ENCODE measurements around the gene MRAP.
A peak's percentile ranks its signal among the peaks of the same experiment; 100 is the strongest.

The MRAP gene

DNA sequence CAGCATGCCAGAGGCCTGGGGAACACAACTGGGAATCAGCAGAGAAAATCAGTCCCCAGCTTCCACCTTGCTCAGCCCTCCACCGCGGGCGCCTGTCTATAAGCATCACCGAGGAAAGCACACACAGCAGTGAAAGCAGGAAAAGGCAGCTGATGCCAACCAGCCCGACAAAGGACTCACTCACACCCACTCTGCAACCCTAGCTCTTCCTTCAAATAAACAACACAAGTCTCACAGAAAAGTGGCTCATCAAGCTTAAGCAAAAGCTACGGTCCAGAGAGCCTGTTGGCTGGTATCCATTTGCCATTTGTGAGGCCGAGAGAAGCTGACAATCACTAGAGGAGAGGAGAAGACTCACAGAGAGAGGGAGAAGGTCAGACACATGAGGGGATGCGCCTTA is 27.1 kb downstream of the MRAP start:
- no peak for DNase-seq

DNA sequence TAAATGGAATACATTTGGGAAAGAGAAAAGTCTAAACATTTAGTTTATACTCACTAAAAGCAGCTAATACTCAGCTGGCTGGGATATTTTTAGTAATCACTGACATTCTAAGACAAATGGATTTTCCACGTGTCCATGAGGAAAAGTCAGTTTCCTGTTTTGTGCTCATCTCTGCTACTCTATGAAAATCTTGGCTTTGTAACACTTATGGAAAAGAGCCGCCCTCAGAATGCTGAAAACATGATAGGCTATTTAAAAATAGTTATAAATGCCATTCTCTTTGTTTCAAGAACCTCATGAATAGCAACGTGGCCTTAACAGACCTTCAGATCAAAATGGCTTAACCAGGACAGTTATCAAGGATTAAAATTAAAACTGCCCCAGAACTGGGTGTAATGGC is 29.9 kb downstream of the MRAP start:
- no peak for DNase-seq

DNA sequence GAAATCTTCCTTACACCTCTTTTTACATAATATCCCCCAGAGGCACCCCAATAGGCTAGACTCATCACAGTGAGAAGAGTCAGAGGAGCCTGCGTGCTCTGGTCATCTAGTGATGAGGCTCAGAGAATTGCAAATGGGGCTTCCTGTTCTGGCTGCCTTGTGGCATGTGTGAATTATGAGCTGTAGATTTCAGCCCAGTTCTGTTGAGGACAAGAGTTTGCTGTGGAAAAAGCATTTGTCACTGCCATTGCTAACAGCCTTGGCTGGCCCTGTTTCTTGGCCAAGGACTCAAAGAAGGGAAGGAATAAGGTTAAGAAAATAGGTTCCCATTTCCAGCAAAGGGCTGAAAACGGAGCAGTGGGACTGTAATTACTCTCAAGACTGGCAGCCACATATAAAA is 30.7 kb downstream of the MRAP start:
- DNase-seq: peak; percentile 5

DNA sequence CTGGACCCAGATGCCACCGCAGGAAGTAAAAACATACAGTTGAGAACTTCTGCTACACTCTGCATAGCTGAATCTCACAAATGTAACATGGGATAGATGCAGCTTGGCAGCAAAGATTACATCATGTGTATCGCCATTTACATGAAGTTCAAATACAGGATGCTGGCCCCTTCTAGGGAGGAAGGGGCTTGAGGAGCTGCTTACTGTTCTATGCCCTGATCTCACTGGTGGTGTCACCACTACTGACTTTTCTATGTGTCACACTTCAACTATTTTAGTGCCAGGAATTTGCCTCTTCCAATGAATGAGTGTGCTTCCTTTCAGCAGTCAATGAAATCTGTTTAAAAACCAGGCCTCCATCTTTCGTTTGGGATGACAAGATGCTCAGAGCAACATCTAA is 31.1 kb downstream of the MRAP start:
- peak; percentile 21 for DNase-seq

DNA sequence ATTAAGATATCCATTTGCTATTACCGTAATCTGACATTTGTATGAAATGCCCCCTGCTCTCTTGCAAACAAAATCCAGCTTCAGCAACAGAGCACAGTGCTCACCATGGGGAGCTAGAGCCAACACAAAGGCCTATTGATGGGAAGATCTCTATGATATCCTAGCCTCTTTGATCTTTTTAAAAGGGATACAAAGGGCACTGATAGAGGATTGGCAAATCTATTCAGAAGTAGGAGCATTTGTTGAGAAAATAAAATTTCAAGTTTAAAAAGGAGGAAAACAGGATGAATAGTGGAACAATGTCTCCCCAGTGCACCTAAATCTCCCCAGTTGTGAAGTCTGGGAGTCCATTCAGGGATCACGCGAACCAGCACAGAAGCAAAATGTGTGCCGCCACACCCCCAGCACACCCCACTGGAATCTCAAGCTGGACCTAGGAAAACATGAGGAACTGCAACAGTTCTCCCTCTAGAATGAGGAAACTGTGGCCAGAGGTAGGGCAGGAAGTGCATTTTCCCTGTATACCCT is 32.2 kb downstream of the MRAP start:
- no peak for DNase-seq

DNA sequence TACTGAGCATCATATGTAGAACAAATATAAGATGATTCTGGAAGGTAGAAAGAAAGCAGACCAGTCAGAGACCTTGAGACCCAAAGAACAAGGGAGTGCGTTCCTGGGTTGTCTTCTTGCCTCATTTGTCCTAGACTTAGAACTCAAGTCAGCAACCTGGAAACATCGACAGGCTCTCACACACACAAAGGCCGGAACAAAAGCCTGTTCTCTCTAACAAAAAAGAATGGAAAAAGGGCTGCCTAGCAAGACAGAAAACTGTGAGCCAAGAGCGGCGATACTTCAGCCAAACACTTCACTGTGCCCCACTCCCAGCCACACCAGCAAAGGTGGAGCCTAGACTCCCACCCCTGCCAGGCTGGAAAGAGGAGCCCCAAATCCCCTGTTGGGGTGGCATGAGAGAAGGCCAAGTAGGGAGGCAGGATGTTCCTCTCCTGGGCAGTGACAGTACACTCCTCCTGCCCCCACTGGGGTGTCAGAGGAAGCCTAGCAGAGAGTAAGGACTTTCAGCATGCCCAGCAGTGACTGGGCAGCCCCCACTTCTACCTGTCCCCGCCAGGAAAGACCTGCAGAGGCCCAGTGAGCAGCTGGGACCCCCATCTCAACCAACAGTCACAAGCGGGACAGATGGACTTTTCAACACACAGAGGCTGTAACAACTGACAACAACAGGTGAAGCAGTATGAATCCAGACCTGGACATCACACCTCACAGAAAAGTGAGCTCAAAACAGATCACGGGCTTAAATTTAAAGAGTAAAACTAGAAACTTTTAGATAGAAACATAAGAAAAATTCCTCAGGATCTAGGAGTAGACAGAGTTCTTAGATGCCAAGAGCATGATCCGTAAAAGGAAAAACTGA is 33.0 kb downstream of the MRAP start:
- DNase-seq: no peak

DNA sequence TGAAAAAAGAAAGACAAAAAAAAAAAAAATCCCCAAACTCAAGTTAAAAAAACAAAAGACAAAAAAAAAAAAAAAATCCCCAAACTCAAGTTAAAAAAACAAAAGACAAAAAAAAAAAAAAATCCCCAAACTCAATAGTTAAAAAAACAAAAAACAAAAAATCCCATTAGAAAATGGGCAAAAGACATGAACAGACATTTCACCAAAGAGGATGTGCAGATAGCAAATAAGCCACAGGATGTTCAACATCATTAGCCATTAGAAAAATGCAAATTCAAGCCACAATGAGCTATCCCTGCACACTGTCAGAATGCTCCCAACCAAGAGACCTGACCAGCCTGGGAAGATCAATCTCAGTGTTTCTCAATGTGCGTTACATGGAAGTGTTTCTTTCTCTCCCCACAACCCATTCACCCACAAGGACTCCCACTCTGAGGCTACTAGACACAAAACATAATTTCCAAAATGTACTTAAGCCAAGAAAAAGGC is 33.9 kb downstream of the MRAP start:
- DNase-seq: no peak

DNA sequence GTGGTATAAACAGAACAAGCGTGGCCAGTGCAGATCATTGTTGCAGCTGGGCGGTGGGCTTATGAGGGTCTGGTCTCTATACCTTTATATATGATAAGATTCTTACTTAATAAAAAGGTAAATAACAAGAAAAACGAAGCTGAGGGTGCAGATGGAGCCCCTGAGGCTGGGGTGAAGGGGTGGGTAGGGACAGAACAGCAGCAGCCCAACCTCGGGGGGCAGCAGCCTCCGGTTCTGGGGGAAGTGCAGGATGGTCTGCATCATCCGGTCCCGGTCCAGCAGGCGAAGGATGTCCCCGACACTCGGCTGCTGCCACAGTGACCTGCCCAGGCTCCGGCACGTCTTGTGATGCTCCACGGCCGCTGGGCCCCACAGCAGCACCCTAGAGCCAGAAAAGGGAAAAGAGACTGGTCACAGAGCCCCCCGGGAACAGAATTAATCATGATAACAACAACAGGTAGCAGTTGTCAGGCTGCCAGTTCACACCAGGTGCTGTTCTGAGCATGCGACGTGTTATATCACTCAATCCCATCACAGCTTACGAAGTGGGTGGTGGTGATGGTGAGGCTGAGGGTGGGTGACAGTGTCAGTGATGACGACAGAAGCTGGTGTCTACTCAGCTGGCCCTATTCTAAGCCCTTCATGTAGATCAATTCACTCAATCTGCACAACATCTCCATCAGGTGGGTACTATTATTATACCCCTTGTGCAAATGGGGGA is 35.5 kb downstream of the MRAP start:
- DNase-seq: no peak

DNA sequence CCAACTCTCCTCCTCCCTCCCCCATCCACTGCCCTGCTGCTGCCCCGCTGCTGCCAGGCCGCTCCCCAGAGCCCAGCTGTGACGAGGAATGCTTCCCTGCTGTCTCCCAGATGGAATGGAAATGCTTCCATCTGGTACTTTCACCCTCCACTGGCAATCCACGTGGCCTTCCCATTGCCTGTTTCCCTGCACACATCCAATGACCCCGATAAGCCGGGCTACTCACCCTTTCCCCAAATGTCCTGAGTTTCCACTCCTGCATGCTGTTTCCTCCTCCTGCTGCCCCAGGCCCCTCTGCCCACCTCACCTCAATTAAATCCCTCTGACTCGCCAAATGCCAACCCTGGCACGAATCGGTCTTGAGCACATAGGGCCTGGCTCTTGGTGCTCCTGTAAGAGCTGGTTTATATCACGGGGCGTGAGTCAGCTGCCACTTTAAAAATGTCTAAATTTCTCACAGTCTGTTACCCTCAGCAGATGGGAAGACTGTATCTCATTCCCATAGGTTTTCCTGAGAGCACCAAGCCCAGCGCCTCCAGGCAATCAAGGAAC is 36.4 kb downstream of the MRAP start:
- no peak for DNase-seq

DNA sequence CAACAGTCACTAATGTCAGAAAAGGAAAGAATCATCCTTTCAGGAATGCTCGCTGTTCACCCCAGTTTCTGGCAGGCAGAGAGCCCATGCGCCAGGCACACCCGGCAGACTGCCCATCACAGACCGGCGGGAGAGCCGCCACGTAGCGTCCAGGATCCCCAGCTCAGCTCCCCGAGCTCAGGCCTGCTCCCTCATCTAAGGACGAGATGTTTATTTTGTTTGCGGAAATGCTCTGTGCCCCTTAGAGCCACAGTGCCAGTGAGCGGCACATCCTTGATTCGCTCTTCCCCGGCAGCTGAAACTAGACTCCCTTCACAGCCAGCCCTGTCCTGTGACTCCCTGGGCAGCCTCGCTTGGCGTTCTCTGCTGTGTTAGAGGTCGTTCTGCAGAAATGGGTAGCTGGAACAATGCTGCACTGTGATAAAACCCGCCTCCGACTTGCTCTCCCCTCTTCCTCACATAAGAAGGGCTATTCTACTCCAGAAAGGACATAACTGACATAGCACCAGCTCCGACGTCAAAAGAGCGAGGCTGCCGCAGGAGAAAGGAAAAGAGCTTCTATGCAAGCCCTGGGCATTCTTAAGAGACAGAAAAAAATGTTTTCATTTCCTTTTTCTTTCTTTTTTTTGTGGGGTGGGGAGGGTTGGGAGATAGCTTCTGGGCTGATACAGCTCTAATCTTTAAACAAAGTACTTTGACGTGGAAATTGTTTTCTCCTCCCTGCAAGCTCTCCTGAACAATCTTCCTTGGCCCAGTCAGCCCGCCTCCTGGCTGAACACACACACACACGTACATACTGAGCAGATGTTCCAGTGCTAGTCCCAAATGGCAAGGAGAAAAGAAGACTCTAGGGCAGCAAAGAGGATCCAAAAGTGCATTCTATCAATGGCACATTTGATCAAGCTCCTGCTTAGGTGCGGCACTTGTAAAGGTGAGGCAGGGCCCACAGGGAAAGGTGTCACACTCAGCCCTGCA is 37.2 kb downstream of the MRAP start:
- DNase-seq: no peak

DNA sequence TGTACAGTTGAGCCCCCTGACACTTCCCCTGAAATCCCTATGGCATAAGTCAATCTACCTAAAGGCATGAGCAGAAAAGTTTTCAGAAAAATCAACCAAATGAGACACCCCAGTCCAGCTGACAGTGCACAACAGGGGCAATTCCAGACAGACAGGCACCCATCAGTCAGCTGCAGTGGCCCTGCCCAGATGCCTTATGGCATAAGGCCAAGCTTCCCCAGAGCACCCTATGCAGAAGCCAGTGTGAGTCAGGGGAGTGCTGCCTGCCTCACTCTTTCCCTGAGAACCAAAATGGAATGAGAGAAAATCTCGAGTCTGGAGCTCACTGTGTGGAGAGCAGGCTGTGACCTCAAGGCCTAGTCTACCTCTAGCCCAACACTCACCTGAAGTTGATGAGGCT is 38.1 kb downstream of the MRAP start:
- no peak for DNase-seq

DNA sequence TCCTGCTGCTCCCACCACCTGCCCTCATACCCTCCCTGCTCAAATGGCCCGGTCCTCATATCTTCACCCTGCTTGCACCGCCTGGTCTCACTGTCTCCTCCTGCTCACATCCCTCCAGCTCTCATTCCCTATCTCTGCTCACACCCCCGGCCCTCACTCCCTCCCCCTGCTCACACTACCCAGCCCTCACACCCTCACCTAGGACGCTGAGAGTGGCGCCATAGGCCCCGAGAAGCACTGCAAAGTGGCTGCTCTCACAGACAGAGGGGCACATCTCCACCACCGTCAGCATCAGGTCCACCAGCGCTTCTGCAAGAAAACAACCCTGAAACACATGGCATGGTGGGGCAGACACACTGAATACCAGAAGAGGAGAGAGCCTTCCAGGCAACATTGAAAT is 38.6 kb downstream of the MRAP start:
- no peak for DNase-seq

DNA sequence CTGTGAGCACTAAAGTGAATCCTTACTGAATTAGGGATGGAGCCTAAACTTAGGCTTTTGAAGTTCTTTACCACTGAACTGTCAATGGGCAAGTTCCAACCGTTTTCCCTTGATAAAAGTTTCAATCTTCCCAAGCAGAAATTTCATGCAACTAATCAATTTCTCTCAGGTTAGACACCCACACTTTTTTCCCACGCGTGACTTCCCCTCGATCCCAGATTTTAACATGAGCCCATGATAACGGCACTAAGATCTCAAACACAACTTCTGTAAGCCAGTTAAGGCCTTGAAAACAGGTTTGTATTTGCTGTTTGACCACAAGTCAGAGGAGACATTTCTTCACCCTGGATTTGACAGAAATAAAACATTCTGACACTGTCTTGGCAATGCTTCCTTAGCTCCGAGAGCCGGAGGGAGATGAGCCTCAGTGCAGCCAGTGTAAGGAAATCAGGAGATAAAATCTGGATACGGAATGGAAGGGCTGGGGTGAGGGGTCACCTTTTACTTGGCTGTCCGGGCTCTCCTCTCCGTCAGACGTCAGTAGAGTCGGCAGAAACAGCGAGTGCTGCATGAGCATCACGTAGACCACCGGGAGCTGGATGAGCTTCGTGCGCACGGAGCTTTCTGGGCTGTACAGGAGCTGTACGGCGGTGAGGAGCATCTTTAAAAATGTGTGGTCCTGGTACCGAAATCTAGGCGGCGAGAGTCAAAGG is 39.7 kb downstream of the MRAP start:
- DNase-seq: no peak

DNA sequence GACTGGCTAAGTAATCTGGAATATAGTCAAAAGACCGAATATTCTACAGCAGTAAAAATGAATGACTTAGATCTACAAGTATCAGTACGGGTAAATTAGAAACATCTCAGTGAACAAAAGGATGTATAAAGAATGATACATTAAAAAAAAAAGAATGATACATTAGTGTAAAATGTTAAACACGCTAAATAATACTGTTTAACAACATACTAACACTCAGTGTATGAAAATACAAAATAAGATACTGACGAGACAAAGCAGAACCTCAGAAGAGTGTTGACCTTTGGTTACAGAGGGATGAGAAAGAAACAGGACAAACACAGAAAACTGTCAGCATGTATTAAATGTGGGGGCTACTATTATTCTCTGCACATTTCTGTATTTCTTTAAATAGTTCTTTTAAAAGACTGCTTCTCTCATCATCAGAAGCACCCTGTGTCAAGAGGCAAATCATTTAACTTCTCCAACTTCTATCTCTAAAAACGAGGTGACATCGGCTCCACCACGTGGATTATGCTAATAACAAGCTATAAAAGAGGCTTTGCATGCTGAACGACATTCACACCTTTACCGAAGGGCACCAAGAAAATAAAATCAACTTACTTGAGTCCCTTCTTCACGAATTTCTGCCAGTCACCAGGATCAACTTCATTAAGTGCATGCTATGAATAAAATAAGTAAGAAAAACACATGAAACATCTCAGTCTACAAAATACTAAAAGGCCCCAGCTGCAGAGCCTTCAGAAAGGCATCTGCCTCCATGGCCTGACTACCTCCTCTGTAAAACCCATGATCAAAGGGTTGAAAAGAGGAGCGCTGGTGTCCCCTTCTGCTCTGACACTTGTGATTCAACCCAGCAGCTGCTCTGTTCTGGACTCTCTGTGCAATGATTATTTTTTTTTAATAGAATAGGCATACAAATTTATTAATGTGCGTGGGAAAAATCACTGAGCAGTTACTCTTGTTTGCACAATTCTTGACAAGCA is 42.5 kb downstream of the MRAP start:
- no peak for DNase-seq

DNA sequence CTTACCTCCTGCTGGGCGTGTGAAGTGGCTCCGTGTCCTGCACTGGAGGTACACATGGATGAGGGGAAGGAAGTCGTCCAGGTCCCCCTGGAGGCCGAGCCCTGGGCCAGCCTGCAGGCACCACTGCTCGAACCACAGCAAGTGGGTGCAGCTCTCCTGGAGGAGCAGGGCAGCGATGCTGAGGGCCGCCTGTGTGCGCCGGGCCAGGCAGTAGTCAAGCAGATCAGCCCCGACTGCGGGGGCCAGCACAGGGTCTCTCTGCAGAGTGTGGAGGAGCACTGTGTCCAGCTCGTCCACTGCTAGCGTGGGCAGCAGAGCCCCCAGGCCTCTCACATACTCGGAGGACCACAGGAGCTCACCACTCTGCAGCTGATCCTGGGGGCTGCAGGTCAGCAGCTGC is 48.3 kb downstream of the MRAP start:
- DNase-seq: no peak

DNA sequence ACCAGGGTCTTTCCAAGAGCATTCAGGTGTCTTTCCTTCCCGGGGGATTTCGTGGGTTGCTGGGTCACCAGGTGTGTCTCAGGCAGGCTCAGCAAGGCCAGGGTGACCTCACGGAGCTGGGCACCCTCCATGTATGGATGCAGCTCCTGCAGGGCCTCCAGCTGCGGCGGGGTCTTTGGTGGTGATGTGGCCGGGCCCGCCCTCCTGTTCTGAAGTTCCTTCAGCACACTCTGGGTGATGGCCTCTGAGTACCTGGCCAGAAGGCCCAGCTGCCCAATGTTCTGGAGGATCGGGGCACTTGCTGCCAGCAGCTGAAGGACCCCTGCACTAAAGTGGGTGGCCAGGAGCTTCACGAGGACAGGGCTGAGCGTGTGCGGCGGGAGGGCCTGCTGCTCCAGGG is 48.7 kb downstream of the MRAP start:
- no peak for DNase-seq

DNA sequence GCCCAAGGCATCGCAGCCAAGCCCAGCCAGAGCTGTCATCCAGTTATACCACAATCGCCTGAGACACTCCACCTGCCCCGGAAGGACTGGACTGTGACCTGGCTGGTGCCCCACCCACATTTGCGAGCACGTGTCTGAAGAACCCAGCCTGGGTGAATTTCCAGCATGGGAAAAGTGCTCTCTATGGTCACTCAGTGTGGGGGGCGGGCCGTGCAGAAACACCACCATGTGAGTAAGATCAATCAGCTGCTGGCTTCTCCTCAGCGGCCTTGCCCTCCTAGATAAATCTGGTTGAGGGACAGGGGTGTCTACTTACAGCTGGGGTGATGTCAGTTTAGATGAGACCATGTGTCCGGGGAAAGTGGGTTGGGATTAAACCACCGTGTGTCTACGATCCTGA is 49.3 kb downstream of the MRAP start:
- no peak for DNase-seq

DNA sequence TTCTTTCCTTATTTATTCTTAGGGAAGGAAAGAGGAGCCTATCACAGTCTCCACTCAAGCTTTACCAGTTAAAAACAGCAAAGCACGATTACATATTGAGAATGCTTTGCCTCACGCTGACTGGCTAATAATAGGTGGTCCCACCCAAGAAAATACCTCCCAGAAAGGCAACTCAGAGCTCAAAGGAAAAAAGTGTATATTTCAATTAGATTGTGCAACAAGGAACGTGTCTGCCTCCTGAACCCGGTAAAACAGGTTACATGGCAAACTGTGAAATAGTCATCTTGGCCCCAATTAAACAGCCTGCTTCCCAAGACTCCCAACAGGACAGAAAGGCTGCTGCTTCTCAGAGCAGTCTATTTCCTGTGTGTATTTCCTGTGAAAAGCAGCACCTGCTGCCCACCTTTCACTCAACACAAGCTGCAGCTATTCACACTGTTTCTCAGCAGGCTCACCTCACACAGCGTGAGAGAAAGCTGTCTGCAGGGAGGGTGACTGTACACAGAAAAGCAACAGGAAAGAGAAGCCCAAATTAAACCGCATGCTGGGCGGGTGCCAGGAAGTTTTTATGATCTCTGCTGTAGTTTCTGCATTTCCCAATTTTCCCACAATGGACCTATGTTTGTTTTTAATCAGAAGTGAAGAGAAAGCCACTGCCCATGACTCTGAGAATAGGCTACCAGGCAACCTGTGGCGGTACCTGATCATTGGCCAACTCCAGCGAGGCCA is 50.1 kb downstream of the MRAP start:
- no peak for DNase-seq

DNA sequence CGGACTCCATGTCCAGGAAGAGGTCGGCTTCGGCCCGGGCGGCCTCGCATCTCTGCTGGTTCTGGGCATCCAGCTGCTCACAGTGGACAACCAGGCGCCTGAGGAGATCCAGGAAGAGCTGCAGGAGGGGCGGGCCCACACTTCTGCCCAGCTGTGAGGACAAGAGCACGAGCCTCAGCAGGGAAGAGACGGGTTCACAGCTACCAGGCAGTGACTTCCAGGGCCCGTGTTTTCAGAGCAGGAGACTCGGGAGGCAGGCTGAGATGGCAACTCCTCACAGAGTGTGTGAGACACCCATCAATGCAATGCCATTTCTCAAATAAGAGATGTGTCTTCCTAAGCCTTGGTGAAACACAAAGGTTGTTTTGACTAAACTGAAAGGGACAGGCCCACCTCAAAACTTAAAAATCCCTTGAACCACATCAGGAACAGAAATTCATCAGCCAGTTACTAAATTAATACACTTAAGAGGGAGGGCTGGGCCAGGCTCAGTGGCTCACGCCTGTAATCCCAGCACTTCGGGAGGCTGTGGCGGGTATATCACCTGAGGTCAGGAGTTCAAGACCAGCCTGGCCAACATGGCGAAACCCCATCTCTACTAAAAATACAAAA is 50.8 kb downstream of the MRAP start:
- no peak for DNase-seq

Data from right kidney (tissue), 1 donor.